WI38 (cell line): ENCODE data around the gene HNRNPDL.

ENCODE experiments used
- H3K4me3 ChIP-seq: 2 replicates; pipeline ENCODE4 v1.5.1; 2011; ENCODE audit warnings: low read depth, mild to moderate bottlenecking, control low read depth, low read length
- CTCF ChIP-seq: IDR thresholded peaks from 2 replicates; pipeline ENCODE4 v1.5.1; 2012; ENCODE audit warnings: low read depth, mild to moderate bottlenecking, control low read depth, low read length

Gene HNRNPDL

GRCh38 chr4:82463221-82463620 is 33.0 kb upstream of the HNRNPDL start:
- no peak for TF ChIP-seq CTCF
- no peak overlapping the region for H3K4me3 ChIP-seq

- TF ChIP-seq CTCF = peak; percentile 65
- H3K4me3 ChIP-seq = no peak overlapping the region
Measured at GRCh38 chr4:82462415-82462831, 32.2 kb upstream of the HNRNPDL start.

- no peak for TF ChIP-seq CTCF
Measured at GRCh38 chr4:82461710-82462109, 31.4 kb upstream of the HNRNPDL start.

GRCh38 chr4:82458729-82459128 is 28.5 kb upstream of the HNRNPDL start:
- no peak overlapping the region for H3K4me3 ChIP-seq

More at GRCh38 chr4:82461710-82462109, 31.4 kb upstream of the HNRNPDL start:
- no peak overlapping the region for H3K4me3 ChIP-seq

GRCh38 chr4:82457266-82457665 is 27.0 kb upstream of the HNRNPDL start:
- no peak overlapping the region for H3K4me3 ChIP-seq
- no peak for TF ChIP-seq CTCF

More at GRCh38 chr4:82458729-82459128, 28.5 kb upstream of the HNRNPDL start:
- TF ChIP-seq CTCF = no peak

GRCh38 chr4:82452026-82452425 is 21.8 kb upstream of the HNRNPDL start:
- no peak for TF ChIP-seq CTCF
- H3K4me3 ChIP-seq = no peak overlapping the region

- no peak for TF ChIP-seq CTCF
- H3K4me3 ChIP-seq = no peak overlapping the region
Measured at GRCh38 chr4:82450966-82451755, 20.9 kb upstream of the HNRNPDL start.
